Endothelial cell of umbilical vein (primary cell): ENCODE results near the gene TNKS1BP1.

Experiments
- POLR2A ChIP-seq: IDR thresholded peaks from 2 replicates; pipeline ENCODE4 v1.6.1; 2012; ENCODE audit warnings: low read depth, mild to moderate bottlenecking, control low read depth, low read length
- TF ChIP-seq, protein P1 (sequence below), 2 donors: IDR thresholded peaks; 1 replicate in 1 of 2; 2 replicates in 1 of 2; pipeline ENCODE4 v1.5.1; 2011; ENCODE audit warnings: low read length in 2 of 2, mild to moderate bottlenecking in 2 of 2, moderate library complexity in 2 of 2, control low read depth in 1 of 2, inconsistent platforms in 1 of 2, low read depth in 1 of 2; ENCODE audit not compliant: insufficient read depth in 1 of 2; ENCODE audit errors: extremely low read depth in 1 of 2

GRCh38 chr11:57273448-57274058 lies 51.2 kb downstream of the TNKS1BP1 start:
- TF ChIP-seq, protein P1, sequence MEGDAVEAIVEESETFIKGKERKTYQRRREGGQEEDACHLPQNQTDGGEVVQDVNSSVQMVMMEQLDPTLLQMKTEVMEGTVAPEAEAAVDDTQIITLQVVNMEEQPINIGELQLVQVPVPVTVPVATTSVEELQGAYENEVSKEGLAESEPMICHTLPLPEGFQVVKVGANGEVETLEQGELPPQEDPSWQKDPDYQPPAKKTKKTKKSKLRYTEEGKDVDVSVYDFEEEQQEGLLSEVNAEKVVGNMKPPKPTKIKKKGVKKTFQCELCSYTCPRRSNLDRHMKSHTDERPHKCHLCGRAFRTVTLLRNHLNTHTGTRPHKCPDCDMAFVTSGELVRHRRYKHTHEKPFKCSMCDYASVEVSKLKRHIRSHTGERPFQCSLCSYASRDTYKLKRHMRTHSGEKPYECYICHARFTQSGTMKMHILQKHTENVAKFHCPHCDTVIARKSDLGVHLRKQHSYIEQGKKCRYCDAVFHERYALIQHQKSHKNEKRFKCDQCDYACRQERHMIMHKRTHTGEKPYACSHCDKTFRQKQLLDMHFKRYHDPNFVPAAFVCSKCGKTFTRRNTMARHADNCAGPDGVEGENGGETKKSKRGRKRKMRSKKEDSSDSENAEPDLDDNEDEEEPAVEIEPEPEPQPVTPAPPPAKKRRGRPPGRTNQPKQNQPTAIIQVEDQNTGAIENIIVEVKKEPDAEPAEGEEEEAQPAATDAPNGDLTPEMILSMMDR (IDR thresholded peaks at IDR 0.05; ENCODE audit: extremely low read depth in 1 of 2, insufficient read depth in 1 of 2, low read depth in 1 of 2, low read length in 2 of 2): no peak
- TF ChIP-seq POLR2A: no peak
